IPS DF 4.7 (cell line): Measurements from ENCODE around the gene MLH3.

ENCODE experiments used
- DNase-seq: peaks from one replicate; pipeline ENCODE4 v3.0.0-alpha.2; 2013; ENCODE audit warnings: low spot score; ENCODE audit errors: extremely low read depth

The MLH3 gene

GRCh38 chr14:74985028-74985310 lies 66.3 kb downstream of the MLH3 start:
- no peak for DNase-seq

- no peak for DNase-seq
Measured at GRCh38 chr14:74984236-74985027, 66.8 kb downstream of the MLH3 start.

GRCh38 chr14:74983343-74983742 lies 67.9 kb downstream of the MLH3 start:
- no peak for DNase-seq

GRCh38 chr14:74982661-74983060 lies 68.6 kb downstream of the MLH3 start:
- no peak for DNase-seq

GRCh38 chr14:74981833-74982232 lies 69.4 kb downstream of the MLH3 start:
- no peak for DNase-seq

- no peak for DNase-seq
Measured at GRCh38 chr14:74981462-74981782, 69.8 kb downstream of the MLH3 start.

- DNase-seq: no peak
Measured at GRCh38 chr14:74980731-74981461, 70.4 kb downstream of the MLH3 start.

- DNase-seq: no peak
Measured at GRCh38 chr14:74980398-74980730, 70.9 kb downstream of the MLH3 start.

GRCh38 chr14:74979442-74980397 lies 71.5 kb downstream of the MLH3 start:
- DNase-seq: no peak

GRCh38 chr14:74979029-74979428 lies 72.2 kb downstream of the MLH3 start:
- no peak for DNase-seq

- no peak for DNase-seq
Measured at GRCh38 chr14:74978416-74978947, 72.8 kb downstream of the MLH3 start.

GRCh38 chr14:74977901-74978385 lies 73.3 kb downstream of the MLH3 start:
- DNase-seq: no peak

- no peak for DNase-seq
Measured at GRCh38 chr14:74977164-74977900, 73.9 kb downstream of the MLH3 start.

GRCh38 chr14:74976264-74977113 lies 74.8 kb downstream of the MLH3 start:
- no peak for DNase-seq

- no peak for DNase-seq
Measured at GRCh38 chr14:74975059-74975810, 76.0 kb downstream of the MLH3 start.

GRCh38 chr14:74974364-74975058 lies 76.8 kb downstream of the MLH3 start:
- no peak for DNase-seq

GRCh38 chr14:74973905-74974363 lies 77.3 kb downstream of the MLH3 start:
- DNase-seq: no peak

GRCh38 chr14:74973003-74973653 lies 78.1 kb downstream of the MLH3 start:
- no peak for DNase-seq
